Central memory CD8-positive, alpha-beta T cell (primary cell): ENCODE results near the gene VASH2.
"Not testable (repeated sequence)": the region's sequence is repeated elsewhere in the genome, so short reads cannot be mapped to it uniquely, and the experiment has no call there.

Source experiments
- ATAC-seq: fragments of 150-1000 bp; cut with Tn5 transposase; replicated peaks from 2 replicates; pipeline ENCODE4 v1.10.0; 2022; ENCODE audit warnings: mild to moderate bottlenecking, moderate FRiP score, moderate number of reproducible peaks; ENCODE audit not compliant: poor library complexity, severe bottlenecking; ENCODE audit errors: extremely low read depth
- DNase-seq, 2 donors: peaks; one replicate each; pipeline ENCODE4 v3.0.0; 2021; ENCODE audit warnings: low spot score in 2 of 2
- H3K27ac Mint-ChIP-seq: one replicate; pipeline ENCODE4 v1.8.0; 2022; ENCODE audit warnings: low read depth, mild to moderate bottlenecking, moderate library complexity, mixed read lengths
- H3K27me3 Mint-ChIP-seq: one replicate; pipeline ENCODE4 v1.8.0; 2022; ENCODE audit warnings: mixed read lengths
- H3K36me3 Mint-ChIP-seq: one replicate; pipeline ENCODE4 v1.8.0; 2022; ENCODE audit warnings: mild to moderate bottlenecking, moderate library complexity, mixed read lengths; ENCODE audit not compliant: insufficient read depth
- H3K4me1 Mint-ChIP-seq: one replicate; pipeline ENCODE4 v1.8.0; 2022; ENCODE audit warnings: mixed read lengths
- H3K4me3 Mint-ChIP-seq: one replicate; pipeline ENCODE4 v1.8.0; 2022; ENCODE audit warnings: mild to moderate bottlenecking, moderate library complexity, mixed read lengths
- H3K9me3 Mint-ChIP-seq: one replicate; pipeline ENCODE4 v1.8.0; 2022; ENCODE audit warnings: mixed read lengths

VASH2 gene

GRCh38 chr1:212952641-212952976 is 2.3 kb downstream of the VASH2 start:
- peaks cover 85% of the 10 kb centered on the region for H3K27me3 Mint-ChIP-seq
- no peak overlapping the region for H3K4me3 Mint-ChIP-seq
- no peak for ATAC-seq
- no peaks in the 10 kb centered on the region for H3K9me3 Mint-ChIP-seq
- H3K36me3 Mint-ChIP-seq, result peaks cover 2% of the 10 kb centered on the region
- peaks cover 18% of the 10 kb centered on the region for H3K4me1 Mint-ChIP-seq
- DNase-seq, result no peak
- H3K27ac Mint-ChIP-seq, result no peak overlapping the region

- DNase-seq, result no peak
- peaks cover 80% of the 10 kb centered on the region for H3K27me3 Mint-ChIP-seq
- H3K4me3 Mint-ChIP-seq, result no peak overlapping the region
- no peak overlapping the region for H3K27ac Mint-ChIP-seq
- ATAC-seq, result no peak
- H3K36me3 Mint-ChIP-seq, result peaks cover 2% of the 10 kb centered on the region
- no peaks in the 10 kb centered on the region for H3K9me3 Mint-ChIP-seq
- peaks cover 18% of the 10 kb centered on the region for H3K4me1 Mint-ChIP-seq
Measured at GRCh38 chr1:212953321-212953720, 3.0 kb downstream of the VASH2 start.

GRCh38 chr1:212954514-212954913 is 4.2 kb downstream of the VASH2 start:
- peaks cover 18% of the 10 kb centered on the region for H3K4me1 Mint-ChIP-seq
- no peak overlapping the region for H3K27ac Mint-ChIP-seq
- ATAC-seq (no peak), DNase-seq (no peak)
- no peaks in the 10 kb centered on the region for H3K9me3 Mint-ChIP-seq
- no peak overlapping the region for H3K4me3 Mint-ChIP-seq
- peaks cover 2% of the 10 kb centered on the region for H3K36me3 Mint-ChIP-seq
- peaks cover 78% of the 10 kb centered on the region for H3K27me3 Mint-ChIP-seq

GRCh38 chr1:212955098-212955497 is 4.8 kb downstream of the VASH2 start:
- Mint-ChIP-seq H3K9me3 (no peaks in the 10 kb centered on the region), H3K27ac (no peak overlapping the region), H3K27me3 (peaks cover 77% of the 10 kb centered on the region), H3K4me1 (peaks cover 17% of the 10 kb centered on the region), H3K36me3 (peaks cover 2% of the 10 kb centered on the region), H3K4me3 (no peak overlapping the region)
- ATAC-seq (no peak), DNase-seq (no peak)

- H3K4me1 Mint-ChIP-seq, result peaks cover 8% of the 10 kb centered on the region
- peaks cover 2% of the 10 kb centered on the region for H3K36me3 Mint-ChIP-seq
- peaks cover 77% of the 10 kb centered on the region for H3K27me3 Mint-ChIP-seq
- H3K27ac Mint-ChIP-seq, result no peak overlapping the region
- no peak overlapping the region for H3K4me3 Mint-ChIP-seq
- no peaks in the 10 kb centered on the region for H3K9me3 Mint-ChIP-seq
- ATAC-seq (no peak), DNase-seq (no peak)
Measured at GRCh38 chr1:212955961-212956620, 5.8 kb downstream of the VASH2 start.

GRCh38 chr1:212957546-212957945 is 7.2 kb downstream of the VASH2 start:
- H3K4me3 Mint-ChIP-seq, result no peak overlapping the region
- peaks cover 77% of the 10 kb centered on the region for H3K27me3 Mint-ChIP-seq
- DNase-seq (no peak), ATAC-seq (no peak)
- peaks cover 2% of the 10 kb centered on the region for H3K36me3 Mint-ChIP-seq
- H3K4me1 Mint-ChIP-seq, result no peaks in the 10 kb centered on the region
- H3K9me3 Mint-ChIP-seq, result no peaks in the 10 kb centered on the region
- H3K27ac Mint-ChIP-seq, result no peak overlapping the region

- ATAC-seq, result no peak
- Mint-ChIP-seq H3K27ac (no peak overlapping the region), H3K9me3 (no peaks in the 10 kb centered on the region), H3K4me3 (no peak overlapping the region), H3K36me3 (peaks cover 2% of the 10 kb centered on the region), H3K4me1 (no peaks in the 10 kb centered on the region), H3K27me3 (peaks cover 77% of the 10 kb centered on the region)
- no peak for DNase-seq
Measured at GRCh38 chr1:212958175-212958574, 7.8 kb downstream of the VASH2 start.

GRCh38 chr1:212959266-212960220 is 9.2 kb downstream of the VASH2 start:
- Mint-ChIP-seq H3K27ac (no peak overlapping the region), H3K27me3 (peaks cover 67% of the 10 kb centered on the region), H3K9me3 (no peaks in the 10 kb centered on the region), H3K36me3 (peaks cover 2% of the 10 kb centered on the region), H3K4me1 (no peaks in the 10 kb centered on the region), H3K4me3 (no peak overlapping the region)
- no peak for ATAC-seq
- no peak for DNase-seq

- Mint-ChIP-seq H3K4me1 (no peaks in the 10 kb centered on the region), H3K36me3 (peaks cover under 1% of the 10 kb centered on the region), H3K27ac (no peak overlapping the region), H3K9me3 (no peaks in the 10 kb centered on the region), H3K27me3 (peaks cover 62% of the 10 kb centered on the region), H3K4me3 (no peak overlapping the region)
- DNase-seq (no peak), ATAC-seq (no peak)
Measured at GRCh38 chr1:212960932-212961331, 10.6 kb downstream of the VASH2 start.

GRCh38 chr1:212962509-212962908 is 12.2 kb downstream of the VASH2 start:
- H3K9me3 Mint-ChIP-seq, result no peaks in the 10 kb centered on the region
- H3K36me3 Mint-ChIP-seq, result no peaks in the 10 kb centered on the region
- DNase-seq (no peak), ATAC-seq (no peak)
- H3K4me3 Mint-ChIP-seq, result no peak overlapping the region
- no peak overlapping the region for H3K27ac Mint-ChIP-seq
- no peaks in the 10 kb centered on the region for H3K4me1 Mint-ChIP-seq
- H3K27me3 Mint-ChIP-seq, result peaks cover 71% of the 10 kb centered on the region

- no peak for ATAC-seq
- no peaks in the 10 kb centered on the region for H3K9me3 Mint-ChIP-seq
- no peaks in the 10 kb centered on the region for H3K36me3 Mint-ChIP-seq
- DNase-seq, result no peak
- peaks cover 76% of the 10 kb centered on the region for H3K27me3 Mint-ChIP-seq
- H3K4me3 Mint-ChIP-seq, result no peak overlapping the region
- H3K27ac Mint-ChIP-seq, result no peak overlapping the region
- H3K4me1 Mint-ChIP-seq, result no peaks in the 10 kb centered on the region
Measured at GRCh38 chr1:212964102-212964501, 13.8 kb downstream of the VASH2 start.

- H3K4me3 Mint-ChIP-seq, H3K27ac Mint-ChIP-seq, H3K4me1 Mint-ChIP-seq, H3K36me3 Mint-ChIP-seq, ATAC-seq, DNase-seq, H3K9me3 Mint-ChIP-seq: not testable (repeated sequence)
- H3K27me3 Mint-ChIP-seq, result peaks cover 74% of the 10 kb centered on the region
Measured at GRCh38 chr1:212964993-212965392, 14.7 kb downstream of the VASH2 start.

GRCh38 chr1:212966616-212967015 is 16.3 kb downstream of the VASH2 start:
- H3K36me3 Mint-ChIP-seq, result no peaks in the 10 kb centered on the region
- H3K9me3 Mint-ChIP-seq, result no peaks in the 10 kb centered on the region
- no peak for ATAC-seq
- DNase-seq, result no peak
- peaks cover 65% of the 10 kb centered on the region for H3K27me3 Mint-ChIP-seq
- H3K4me1 Mint-ChIP-seq, result no peaks in the 10 kb centered on the region
- no peak overlapping the region for H3K4me3 Mint-ChIP-seq
- no peak overlapping the region for H3K27ac Mint-ChIP-seq
